SK-N-SH (cell line): ENCODE results near the gene TM2D3. TPM values are rescaled to one million over a fixed set of nuclear protein-coding genes. Genes with fewer than 3 reads are reported as not detected.

Experiments used
- CTCF ChIA-PET: fragments of 300-600, 350-600 bp; formaldehyde crosslinking; extraction: SDS; loops from one replicate; lab custom pipeline; 2021; lab: Yijun Ruan, JAX
- POLR2A ChIA-PET: fragments of 350-600 bp; sonication (Branson Sonifier 250); formaldehyde crosslinking; extraction: SDS; loops from one replicate; lab custom pipeline; 2020; ENCODE audit warnings: antibody characterized with exemption, inconsistent platforms; lab: Yijun Ruan, JAX
- DNase-seq: peaks from one replicate; pipeline ENCODE4 v3.0.0; 2012
- H2AFZ ChIP-seq: fragments of 200-600 bp; sonication (generic); 2 replicates; pipeline ENCODE4 v1.8.1; 2016; ENCODE audit warnings: antibody characterized with exemption, mild to moderate bottlenecking, low read depth
- H3F3A ChIP-seq: fragments of 200-600 bp; sonication (generic); replicated peaks from 2 replicates; pipeline ENCODE3; 2016; ENCODE audit warnings: antibody characterized with exemption, mild to moderate bottlenecking; ENCODE audit not compliant: insufficient read depth
- H3K27ac ChIP-seq, 2 experiments: fragments of 200-500 bp in 1 of 2; fragments of 200-600 bp in 1 of 2; sonication (Bioruptor generic) in 1 of 2; sonication (generic), shearing (Covaris generic) in 1 of 2; 2 replicates each; pipeline versions ENCODE4 v1.5.1 to v1.6.1; 2014 to 2016; ENCODE audit warnings: low read depth in 2 of 2, inconsistent platforms in 1 of 2, low read length in 1 of 2, mild to moderate bottlenecking in 1 of 2, mixed read lengths in 1 of 2
- H3K27me3 ChIP-seq: fragments of 200-600 bp; sonication (generic), shearing (Covaris generic); 2 replicates; pipeline ENCODE4 v1.6.1; 2016; ENCODE audit warnings: mixed run types; ENCODE audit not compliant: insufficient read depth
- H3K36me3 ChIP-seq, 2 experiments: fragments of 200-500 bp in 1 of 2; fragments of 200-600 bp in 1 of 2; sonication (Bioruptor generic) in 1 of 2; sonication (generic) in 1 of 2; replicated peaks in 1 of 2; 2 replicates each; pipeline versions ENCODE3 to v1.5.1; 2014 to 2016; ENCODE audit warnings: low read length in 1 of 2, mild to moderate bottlenecking in 1 of 2; ENCODE audit not compliant: insufficient read depth in 2 of 2, control insufficient read depth in 1 of 2
- H3K4me1 ChIP-seq, 2 experiments: fragments of 200-500 bp in 1 of 2; fragments of 200-600 bp in 1 of 2; sonication (Bioruptor generic) in 1 of 2; sonication (generic), shearing (Covaris generic) in 1 of 2; 2 replicates each; pipeline versions ENCODE4 v1.5.1 to v1.6.1; 2014 to 2016; ENCODE audit warnings: low read depth in 1 of 2, low read length in 1 of 2, mixed run types in 1 of 2; ENCODE audit not compliant: insufficient read depth in 2 of 2, control insufficient read depth in 1 of 2
- H3K4me2 ChIP-seq: fragments of 200-600 bp; sonication (generic), shearing (Covaris generic); 2 replicates; pipeline ENCODE4 v1.6.1; 2017; ENCODE audit warnings: mixed run types
- H3K4me3 ChIP-seq, 2 experiments: fragments of 200-500 bp in 1 of 2; fragments of 200-600 bp in 1 of 2; sonication (Bioruptor generic) in 1 of 2; sonication (generic), shearing (Covaris generic) in 1 of 2; 2 replicates each; pipeline versions ENCODE4 v1.5.1 to v1.8.1; 2014 to 2016; ENCODE audit warnings: low read depth in 2 of 2, inconsistent platforms in 1 of 2, low read length in 1 of 2, mild to moderate bottlenecking in 1 of 2, mixed read lengths in 1 of 2, moderate library complexity in 1 of 2
- H3K79me2 ChIP-seq: fragments of 200-600 bp; sonication (generic); 2 replicates; pipeline ENCODE4 v1.8.1; 2017; ENCODE audit warnings: mild to moderate bottlenecking; ENCODE audit not compliant: insufficient read depth
- H3K9ac ChIP-seq: fragments of 200-600 bp; sonication (generic); 2 replicates; pipeline ENCODE4 v1.6.1; 2017; ENCODE audit warnings: mixed run types
- H3K9me2 ChIP-seq: fragments of 200-600 bp; sonication (generic); 2 replicates; pipeline ENCODE4 v1.6.1; 2017; ENCODE audit warnings: mixed run types
- H3K9me3 ChIP-seq: fragments of 200-600 bp; sonication (generic); 2 replicates; pipeline ENCODE4 v1.6.1; 2017; ENCODE audit warnings: mixed run types, mild to moderate bottlenecking, moderate library complexity
- H4K20me1 ChIP-seq: fragments of 200-600 bp; sonication (generic); 2 replicates; pipeline ENCODE4 v1.6.1; 2017; ENCODE audit warnings: mild to moderate bottlenecking, mixed run types; ENCODE audit not compliant: insufficient read depth
- CHD2 ChIP-seq: fragments of 150-350 bp; IDR thresholded peaks from 2 replicates; pipeline ENCODE4 v1.6.1; 2018; ENCODE audit warnings: low read length; ENCODE audit not compliant: partially characterized antibody
- CTCF ChIP-seq: fragments of 200-600 bp; sonication (generic); IDR thresholded peaks from 2 replicates; pipeline ENCODE4 v1.6.1; 2017; ENCODE audit warnings: antibody characterized with exemption, mild to moderate bottlenecking, moderate library complexity
- ELF1 ChIP-seq: IDR thresholded peaks from 2 replicates; pipeline ENCODE4 v1.4.0; 2012
- EZH2phosphoT487 ChIP-seq: fragments of 200-600 bp; sonication (generic); IDR thresholded peaks from 2 replicates; pipeline ENCODE4 v1.6.1; 2017; ENCODE audit warnings: low read depth, mixed run types, mild to moderate bottlenecking, antibody characterized with exemption, moderate library complexity, borderline replicate concordance
- FOSL2 ChIP-seq: IDR thresholded peaks from 2 replicates; pipeline ENCODE4 v1.4.0; 2012; ENCODE audit warnings: low read depth, mild to moderate bottlenecking, moderate library complexity, borderline replicate concordance
- FOXJ3 ChIP-seq: sonication (generic); formaldehyde crosslinking; IDR thresholded peaks from 2 replicates; pipeline ENCODE4 v1.5.1; 2020; ENCODE audit warnings: mild to moderate bottlenecking, missing genetic modification reagents
- FOXM1 ChIP-seq: IDR thresholded peaks from 2 replicates; pipeline ENCODE4 v1.4.0; 2012; ENCODE audit warnings: low read depth, mild to moderate bottlenecking
- GABPA ChIP-seq: IDR thresholded peaks from 2 replicates; pipeline ENCODE4 v1.4.0; 2012; ENCODE audit warnings: low read depth, mild to moderate bottlenecking
- MEF2A ChIP-seq: IDR thresholded peaks from 2 replicates; pipeline ENCODE4 v1.4.0; 2012; ENCODE audit warnings: low read depth, borderline replicate concordance
- MXI1 ChIP-seq: IDR thresholded peaks from 2 replicates; pipeline ENCODE4 v1.6.1; 2012; ENCODE audit warnings: mild to moderate bottlenecking, low read depth, low read length, improper control_type of control experiment
- NRF1 ChIP-seq: IDR thresholded peaks from 2 replicates; pipeline ENCODE4 v1.6.1; 2012; ENCODE audit warnings: low read depth, mild to moderate bottlenecking, low read length
- RCOR1 ChIP-seq: fragments of 150-350 bp; IDR thresholded peaks from 2 replicates; pipeline ENCODE4 v1.6.1; 2017; ENCODE audit warnings: antibody characterized with exemption, low read length
- SIN3A ChIP-seq: IDR thresholded peaks from 2 replicates; pipeline ENCODE4 v1.6.1; 2012; ENCODE audit warnings: low read depth, mild to moderate bottlenecking, low read length, moderate library complexity, borderline replicate concordance
- SMC3 ChIP-seq: IDR thresholded peaks from 2 replicates; pipeline ENCODE4 v1.6.1; 2012; ENCODE audit warnings: low read depth, low read length, improper control_type of control experiment
- TAF1 ChIP-seq: IDR thresholded peaks from 2 replicates; pipeline ENCODE4 v1.6.1; 2012; ENCODE audit warnings: low read depth, mild to moderate bottlenecking, low read length, moderate library complexity, borderline replicate concordance
- YY1 ChIP-seq: IDR thresholded peaks from 2 replicates; pipeline ENCODE4 v1.4.0; 2012; ENCODE audit warnings: low read depth, mild to moderate bottlenecking
- WGBS: methylation state at CpG from one replicate; pipeline ENCODE4 v1.1.6; 2017; ENCODE audit warnings: low lambda C conversion rate; 5-methylcytosine and 5-hydroxymethylcytosine counted together
- polyA plus RNA-seq, 3 experiments: library from polyadenylated mRNA; depleted of rRNA; stranded (reverse); fragments of >200 nt; gene quantifications; 2 replicates each; pipeline ENCODE4 v1.2.3, GENCODE V29; 2012
- TF ChIP-seq, protein P1 (sequence below): IDR thresholded peaks from 2 replicates; pipeline ENCODE4 v1.4.0; 2012; ENCODE audit warnings: low read depth
- TF ChIP-seq, protein P2 (sequence below): IDR thresholded peaks from 2 replicates; pipeline ENCODE4 v1.4.0; 2012; ENCODE audit warnings: low read depth, borderline replicate concordance
- TF ChIP-seq, protein P3 (sequence below): IDR thresholded peaks from 2 replicates; pipeline ENCODE4 v1.4.0; 2012; ENCODE audit warnings: low read depth, borderline replicate concordance

The TM2D3 gene
- polyA plus RNA-seq, 1 of the 3 experiments (the other 2 are of a cell fraction), result 73.3 TPM

DNA sequence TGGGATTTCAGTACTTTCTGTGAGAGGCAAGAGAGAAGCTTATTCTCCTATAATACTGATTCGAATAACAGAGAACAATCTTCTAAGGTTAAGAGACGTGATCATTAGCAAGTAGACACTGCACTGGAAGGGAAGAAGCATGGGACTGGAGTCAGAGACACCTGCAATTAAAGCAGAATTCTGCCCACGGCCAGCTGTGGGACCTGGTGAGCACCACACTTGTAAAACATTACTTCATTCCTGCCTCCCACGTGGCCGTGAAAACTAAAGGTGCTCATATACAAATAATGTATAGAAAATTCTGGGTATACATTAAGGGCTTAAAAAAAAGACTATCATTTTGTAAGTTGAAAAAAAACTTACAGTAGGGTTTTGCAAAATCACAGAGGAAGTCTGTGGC lies 2.0 kb downstream of the TM2D3 start:
- Histone ChIP-seq H3K79me2 (peaks cover 63% of the 10 kb centered on the region), H3K9ac (peak overlapping the region; percentile 92; the same call in 1 of the 2 replicates), H4K20me1 (peaks cover 19% of the 10 kb centered on the region), H3K27me3 (no peaks in the 10 kb centered on the region), H3K4me1 (peaks cover 17 to 22% of the 10 kb centered on the region in 2 experiments; a peak in 3 of 4 replicates), H3F3A (peaks cover 28% of the 10 kb centered on the region), H3K4me2 (peak overlapping the region; percentile 97; the same call in 1 of the 2 replicates), H2AFZ (no peak overlapping the region), H3K27ac (no peak overlapping the region), H3K36me3 (peaks cover 53 to 55% of the 10 kb centered on the region in 2 experiments), H3K4me3 (peak overlapping the region; percentile 88 to 92; a peak in 2 of 4 replicates), H3K9me3 (no peaks in the 10 kb centered on the region), H3K9me2 (no peaks in the 10 kb centered on the region)
- DNase-seq, result no peak
- WGBS, result 66% methylated on average over 5 of the region's 5 CpGs
- POLR2A ChIA-PET, result no interaction called here
- TF ChIP-seq, protein P1, sequence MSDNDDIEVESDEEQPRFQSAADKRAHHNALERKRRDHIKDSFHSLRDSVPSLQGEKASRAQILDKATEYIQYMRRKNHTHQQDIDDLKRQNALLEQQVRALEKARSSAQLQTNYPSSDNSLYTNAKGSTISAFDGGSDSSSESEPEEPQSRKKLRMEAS, result no peak
- TF ChIP-seq RCOR1, result no peak
- TF ChIP-seq FOSL2, result no peak
- TF ChIP-seq SMC3, result no peak
- no peak for TF ChIP-seq EZH2phosphoT487
- no peak for TF ChIP-seq FOXJ3 (CRISPR knock-in tag)
- CTCF ChIA-PET, result interaction anchor here (1.2 to 1.6 kb wide), 2 partner anchors 14 to 350 kb away, joined by 3 to 10 read pairs; no protein-coding TSS in a partner anchor

DNA sequence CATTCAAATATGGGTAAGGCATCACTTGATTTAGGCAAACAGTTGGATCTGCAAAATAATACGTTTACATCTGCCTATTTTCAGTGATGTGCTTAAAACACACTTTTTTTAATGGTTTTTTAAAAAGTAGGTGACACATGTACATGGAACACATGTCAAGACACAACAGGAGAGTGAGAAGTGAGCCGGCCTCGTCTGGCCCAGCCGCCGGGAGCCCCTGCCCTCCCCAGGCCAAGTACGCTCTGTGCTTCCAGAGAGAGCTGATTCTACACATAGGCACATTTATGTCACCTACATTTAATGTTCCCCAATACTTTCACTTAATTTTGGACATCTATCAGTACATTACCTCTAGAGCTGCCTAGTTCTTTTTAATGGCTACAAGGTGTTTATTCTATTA lies 3.8 kb downstream of the TM2D3 start:
- TF ChIP-seq SIN3A (no peak), MEF2A (no peak), CTCF (no peak), NRF1 (no peak), GABPA (no peak), YY1 (no peak), FOXJ3 (CRISPR knock-in tag) (no peak), MXI1 (no peak), FOXM1 (no peak), TAF1 (no peak), SMC3 (no peak), FOSL2 (no peak), ELF1 (no peak), CHD2 (no peak)
- TF ChIP-seq, protein P2, sequence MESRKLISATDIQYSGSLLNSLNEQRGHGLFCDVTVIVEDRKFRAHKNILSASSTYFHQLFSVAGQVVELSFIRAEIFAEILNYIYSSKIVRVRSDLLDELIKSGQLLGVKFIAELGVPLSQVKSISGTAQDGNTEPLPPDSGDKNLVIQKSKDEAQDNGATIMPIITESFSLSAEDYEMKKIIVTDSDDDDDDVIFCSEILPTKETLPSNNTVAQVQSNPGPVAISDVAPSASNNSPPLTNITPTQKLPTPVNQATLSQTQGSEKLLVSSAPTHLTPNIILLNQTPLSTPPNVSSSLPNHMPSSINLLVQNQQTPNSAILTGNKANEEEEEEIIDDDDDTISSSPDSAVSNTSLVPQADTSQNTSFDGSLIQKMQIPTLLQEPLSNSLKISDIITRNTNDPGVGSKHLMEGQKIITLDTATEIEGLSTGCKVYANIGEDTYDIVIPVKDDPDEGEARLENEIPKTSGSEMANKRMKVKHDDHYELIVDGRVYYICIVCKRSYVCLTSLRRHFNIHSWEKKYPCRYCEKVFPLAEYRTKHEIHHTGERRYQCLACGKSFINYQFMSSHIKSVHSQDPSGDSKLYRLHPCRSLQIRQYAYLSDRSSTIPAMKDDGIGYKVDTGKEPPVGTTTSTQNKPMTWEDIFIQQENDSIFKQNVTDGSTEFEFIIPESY, result no peak
- TF ChIP-seq, protein P3, sequence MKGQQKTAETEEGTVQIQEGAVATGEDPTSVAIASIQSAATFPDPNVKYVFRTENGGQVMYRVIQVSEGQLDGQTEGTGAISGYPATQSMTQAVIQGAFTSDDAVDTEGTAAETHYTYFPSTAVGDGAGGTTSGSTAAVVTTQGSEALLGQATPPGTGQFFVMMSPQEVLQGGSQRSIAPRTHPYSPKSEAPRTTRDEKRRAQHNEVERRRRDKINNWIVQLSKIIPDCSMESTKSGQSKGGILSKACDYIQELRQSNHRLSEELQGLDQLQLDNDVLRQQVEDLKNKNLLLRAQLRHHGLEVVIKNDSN, result no peak
- TF ChIP-seq, protein P1, result no peak
- TF ChIP-seq, all 33 proteins: peak for 0
- peaks cover 60% of the 10 kb centered on the region for H3K79me2 ChIP-seq
- peaks cover 17 to 21% of the 10 kb centered on the region in 2 experiments; a peak in 3 of 4 replicates for H3K4me1 ChIP-seq
- peaks cover 18% of the 10 kb centered on the region for H3F3A ChIP-seq
- no peaks in the 10 kb centered on the region for H3K9me2 ChIP-seq
- no peak overlapping the region for H3K4me2 ChIP-seq
- no peak overlapping the region for H3K4me3 ChIP-seq
- no peak overlapping the region for H3K9ac ChIP-seq
- POLR2A ChIA-PET, result no interaction called here
- no peaks in the 10 kb centered on the region for H3K27me3 ChIP-seq
- peaks cover 58 to 62% of the 10 kb centered on the region in 2 experiments for H3K36me3 ChIP-seq
- no peaks in the 10 kb centered on the region for H3K9me3 ChIP-seq
- no peak overlapping the region for H2AFZ ChIP-seq
- WGBS, result 92% methylated on average over 6 of the region's 6 CpGs
- no peak for DNase-seq
- no peak overlapping the region for H3K27ac ChIP-seq
- CTCF ChIA-PET, result interaction anchor here (1.3 kb wide), 1 partner anchor 362 kb away, joined by 3 read pairs; no protein-coding TSS in a partner anchor
- H4K20me1 ChIP-seq, result peaks cover 19% of the 10 kb centered on the region
